GM21390 (cell line): ENCODE data around the gene SAV1.

Source experiments
- ATAC-seq: cut with Tn5 transposase; IDR thresholded peaks from one replicate; pipeline ENCODE4 v1.9.1; 2021; ENCODE audit not compliant: unreplicated experiment

The SAV1 gene

GRCh38 chr14:50610465-50610864, 57.6 kb downstream of the SAV1 start:
- ATAC-seq, result no peak

- ATAC-seq, result no peak
Observed at GRCh38 chr14:50608302-50608851, 59.7 kb downstream of the SAV1 start.

- no peak for ATAC-seq
Observed at GRCh38 chr14:50607761-50608160, 60.3 kb downstream of the SAV1 start.

DNA sequence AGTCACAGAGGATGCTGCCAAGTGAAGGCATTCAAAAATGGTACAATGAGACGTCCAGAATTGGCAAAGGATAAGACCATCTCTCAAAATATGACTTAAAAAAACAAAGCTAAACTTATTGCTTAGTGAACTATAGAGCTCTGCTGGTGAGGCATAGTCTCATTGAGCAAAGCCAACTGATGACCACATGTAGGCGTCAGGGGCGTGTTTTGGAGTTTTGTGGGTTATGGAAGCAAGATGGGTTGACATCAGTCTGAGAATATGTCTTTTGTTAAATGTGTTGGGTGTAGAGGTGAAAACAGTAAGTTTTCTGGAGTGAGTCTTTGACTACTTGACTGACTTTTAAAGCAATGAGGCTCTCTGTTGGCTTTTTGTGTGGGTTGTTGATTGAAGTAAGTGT, 60.9 kb downstream of the SAV1 start:
- no peak for ATAC-seq

DNA sequence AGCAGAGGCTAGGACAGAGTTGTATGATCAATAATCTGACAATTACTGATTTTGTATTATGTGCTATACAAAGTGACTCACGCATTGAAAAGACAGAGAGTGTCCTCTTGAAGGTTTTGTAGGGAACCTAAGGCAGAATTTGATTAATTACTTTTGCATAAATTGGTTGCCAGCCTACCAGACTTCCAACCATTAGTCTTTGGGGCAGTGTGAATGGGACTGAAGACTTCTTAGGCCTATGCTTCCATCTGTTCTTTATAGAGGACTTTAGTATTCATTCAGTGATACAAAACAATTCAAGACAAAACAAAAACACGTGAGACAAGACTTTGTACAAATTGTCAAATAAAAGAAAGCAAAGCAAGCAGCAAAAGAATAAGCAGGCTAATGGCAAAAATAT, 61.6 kb downstream of the SAV1 start:
- no peak for ATAC-seq

DNA sequence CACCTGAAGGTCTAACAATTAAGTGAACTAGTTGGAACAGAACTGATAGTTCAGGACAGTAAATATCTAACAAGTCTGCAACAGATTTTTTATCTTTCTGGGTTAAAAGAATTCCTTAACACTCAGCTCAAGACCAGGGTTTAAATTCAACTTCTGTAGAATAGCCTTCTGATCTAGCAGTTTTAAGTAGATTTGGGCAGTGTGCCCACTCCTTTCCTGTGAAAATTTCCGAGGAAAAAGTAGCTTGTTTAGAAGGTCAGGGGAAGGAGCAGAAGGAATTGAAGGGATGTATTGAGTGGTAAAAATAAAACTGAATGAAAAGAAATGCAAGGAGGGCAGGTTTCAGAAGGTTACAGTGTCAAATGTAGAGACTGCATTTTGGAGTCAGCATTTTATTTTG, 62.3 kb downstream of the SAV1 start:
- no peak for ATAC-seq

- ATAC-seq, result no peak
Observed at GRCh38 chr14:50603565-50603964, 64.5 kb downstream of the SAV1 start.

- ATAC-seq, result no peak
Observed at GRCh38 chr14:50602035-50602434, 66.1 kb downstream of the SAV1 start.

DNA sequence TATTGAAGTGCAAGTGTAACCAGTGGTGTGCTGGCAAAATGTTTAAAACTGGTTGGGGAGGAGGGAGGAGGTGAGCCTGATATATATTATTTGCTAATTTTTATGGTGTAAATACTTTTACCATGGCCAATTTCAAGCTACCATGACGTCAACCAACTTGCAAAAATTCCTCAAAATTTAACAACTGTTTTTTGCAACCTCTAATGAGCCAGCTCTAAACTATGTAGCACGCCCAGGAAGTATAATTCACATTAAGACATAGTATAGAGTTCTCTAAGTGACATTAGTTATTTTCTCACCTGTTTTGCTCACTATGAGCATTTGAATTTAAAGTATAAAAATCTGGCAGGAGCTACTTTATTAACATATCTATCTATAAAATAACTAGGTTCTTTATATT, 66.7 kb downstream of the SAV1 start:
- no peak for ATAC-seq

- ATAC-seq, result no peak
Observed at GRCh38 chr14:50600849-50601248, 67.3 kb downstream of the SAV1 start.

- no peak for ATAC-seq
Observed at GRCh38 chr14:50599700-50600444, 68.2 kb downstream of the SAV1 start.

- ATAC-seq, result no peak
Observed at GRCh38 chr14:50598765-50599164, 69.3 kb downstream of the SAV1 start.

DNA sequence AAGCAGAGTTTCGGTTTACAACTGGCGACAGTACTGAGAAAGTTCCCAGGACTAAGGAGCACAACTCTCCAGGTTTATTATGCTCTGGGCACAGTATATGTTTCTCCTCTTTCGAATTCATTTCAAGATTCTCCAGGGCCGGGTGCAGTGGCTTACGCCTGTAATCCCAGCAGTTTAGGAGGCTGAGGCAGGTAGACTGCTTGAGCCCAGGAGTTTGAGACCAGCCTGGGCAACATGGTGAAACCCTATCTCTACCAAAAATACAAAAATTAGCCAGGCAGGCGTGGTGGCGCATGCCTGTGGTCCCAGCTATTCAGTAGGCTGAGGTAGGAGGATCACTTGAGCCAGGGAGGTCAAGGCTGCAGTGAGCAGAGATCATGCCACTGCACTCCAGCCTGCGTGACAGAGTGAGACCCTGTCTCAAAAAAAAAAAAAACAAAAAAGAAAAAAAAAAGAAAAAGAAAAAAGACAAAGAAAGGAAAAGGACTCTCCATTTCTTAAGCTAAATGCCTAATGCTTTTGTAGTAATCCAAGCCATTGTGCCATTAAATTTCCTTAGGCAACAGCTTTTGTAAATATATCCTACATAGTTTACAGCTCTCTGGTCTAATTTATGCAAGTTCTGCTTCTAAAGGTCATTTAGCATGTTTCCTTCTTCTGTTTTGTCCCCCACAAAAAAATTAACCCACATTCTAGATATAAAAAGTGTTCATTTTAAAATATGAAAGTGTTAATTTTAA, 73.4 kb downstream of the SAV1 start:
- ATAC-seq, result no peak

DNA sequence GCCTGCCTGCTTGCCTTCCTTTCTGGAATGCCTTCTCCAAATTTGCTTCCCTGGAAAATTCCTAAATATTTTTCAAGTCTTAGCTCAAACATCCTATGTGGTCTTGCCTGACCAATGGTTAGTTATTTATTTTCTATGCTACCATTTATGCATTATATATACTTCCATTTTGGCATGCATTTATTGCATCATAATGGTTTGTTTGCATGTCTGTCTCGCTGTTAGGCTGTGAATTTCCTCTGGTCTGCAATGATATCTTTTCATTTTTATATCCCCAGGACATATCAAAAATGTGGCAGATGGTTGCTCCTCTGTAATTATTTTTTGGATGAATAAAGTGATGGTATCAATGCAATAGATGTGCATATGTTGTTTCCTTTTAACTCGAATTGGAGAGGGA, 77.6 kb downstream of the SAV1 start:
- no peak for ATAC-seq
